HEK293 (cell line): ENCODE measurements around the gene BIRC5.

ENCODE experiments used
- CTCF ChIP-seq: fragments of 450-650 bp; formaldehyde crosslinking; IDR thresholded peaks from 2 replicates; pipeline ENCODE4 v1.5.1; 2016; ENCODE audit warnings: missing biosample characterization, missing genetic modification characterization
- HOXD13 ChIP-seq: sonication (generic); formaldehyde crosslinking; IDR thresholded peaks from 2 replicates; pipeline ENCODE4 v1.8.0; 2022; ENCODE audit warnings: missing genetic modification reagents, borderline replicate concordance
- MZF1 ChIP-seq: fragments of 450-650 bp; formaldehyde crosslinking; IDR thresholded peaks from 2 replicates; pipeline ENCODE4 v1.5.1; 2017; ENCODE audit warnings: missing biosample characterization, missing genetic modification characterization, borderline replicate concordance
- PRDM10 ChIP-seq: fragments of 450-650 bp; formaldehyde crosslinking; IDR thresholded peaks from 2 replicates; pipeline ENCODE4 v1.5.1; 2016; ENCODE audit warnings: missing biosample characterization, missing genetic modification characterization
- SP2 ChIP-seq: fragments of 450-650 bp; formaldehyde crosslinking; IDR thresholded peaks from 2 replicates; pipeline ENCODE4 v1.5.1; 2016; ENCODE audit warnings: missing biosample characterization, missing genetic modification characterization
- ZNF138 ChIP-seq: fragments of 450-650 bp; formaldehyde crosslinking; IDR thresholded peaks from 2 replicates; pipeline ENCODE4 v1.5.1; 2016; ENCODE audit warnings: missing biosample characterization, missing genetic modification characterization, borderline replicate concordance
- ZNF514 ChIP-seq: fragments of 450-650 bp; formaldehyde crosslinking; IDR thresholded peaks from 2 replicates; pipeline ENCODE4 v1.5.1; 2016; ENCODE audit warnings: missing biosample characterization, missing genetic modification characterization
- ZNF76 ChIP-seq: fragments of 450-650 bp; formaldehyde crosslinking; IDR thresholded peaks from 2 replicates; pipeline ENCODE4; 2016; ENCODE audit warnings: low read depth, missing biosample characterization, missing genetic modification characterization, borderline replicate concordance

- no peak for TF ChIP-seq CTCF (tag by site-specific recombination)
- no peak for TF ChIP-seq ZNF76 (tag by site-specific recombination)
- TF ChIP-seq MZF1 (tag by site-specific recombination): no peak
- no peak for TF ChIP-seq ZNF514 (tag by site-specific recombination)
- TF ChIP-seq SP2 (tag by site-specific recombination): no peak
- TF ChIP-seq HOXD13 (CRISPR knock-in tag): no peak
- no peak for TF ChIP-seq PRDM10 (tag by site-specific recombination)
- no peak for TF ChIP-seq ZNF138 (tag by site-specific recombination)
Measured at GRCh38 chr17:78182504-78182903, 31.5 kb upstream of the BIRC5 start.
